ENCODE results near the gene KIFC3. TPM values are rescaled to one million over a fixed set of nuclear protein-coding genes. Genes with fewer than 3 reads are reported as not detected.

KIFC3 gene
- total and polyA plus RNA-seq, 11 donors: 46.1 to 105 (median 65.6) TPM

GRCh38 chr16:57727610-57728009 is 74.7 kb downstream of the KIFC3 start:
- intact Hi-C loops (cut with DNase I): no loop called here
- Histone ChIP-seq H3K36me3 (no peaks in the 10 kb centered on the region), H3K4me3 (no peak overlapping the region), H3K27ac (no peak overlapping the region), H3K4me1 (no peaks in the 10 kb centered on the region), H3K27me3 (no peaks in the 10 kb centered on the region), H3K9me3 (peaks cover 0 to 4% (median 0%) of the 10 kb centered on the region in 12 donors)
- no peak for ATAC-seq
- TF ChIP-seq CTCF (IDR thresholded peaks at IDR 0.05) (no peak), POLR2A (IDR thresholded peaks at IDR 0.05) (no peak)
- DNase-seq: no peak
- 59 to 74% (median 64%) methylated on average over 3 to 4 of the region's 4 CpGs for WGBS, 4 donors

GRCh38 chr16:57726433-57726947 is 75.8 kb downstream of the KIFC3 start:
- ATAC-seq: no peak
- H3K27me3 ChIP-seq: no peaks in the 10 kb centered on the region
- H3K4me1 ChIP-seq: no peaks in the 10 kb centered on the region
- no peaks in the 10 kb centered on the region for H3K36me3 ChIP-seq
- intact Hi-C loops (cut with DNase I): no loop called here
- 77 to 81% (median 80%) methylated on average over 7 of the region's 7 CpGs for WGBS, 4 donors
- no peak for DNase-seq
- H3K4me3 ChIP-seq: no peak overlapping the region
- TF ChIP-seq CTCF (IDR thresholded peaks at IDR 0.05) (no peak), POLR2A (IDR thresholded peaks at IDR 0.05) (no peak)
- H3K9me3 ChIP-seq: no peaks in the 10 kb centered on the region
- no peak overlapping the region for H3K27ac ChIP-seq

- no peaks in the 10 kb centered on the region for H3K9me3 ChIP-seq
- H3K4me1 ChIP-seq: no peaks in the 10 kb centered on the region
- no peaks in the 10 kb centered on the region for H3K27me3 ChIP-seq
- no peak for TF ChIP-seq CTCF (IDR thresholded peaks at IDR 0.05)
- TF ChIP-seq POLR2A (IDR thresholded peaks at IDR 0.05): no peak
- no peak for ATAC-seq
- WGBS, 4 donors: 88 to 92% (median 90%) methylated on average over 8 to 30 of the region's 30 CpGs
- H3K36me3 ChIP-seq: no peaks in the 10 kb centered on the region
- H3K4me3 ChIP-seq: no peak overlapping the region
- H3K27ac ChIP-seq: no peak overlapping the region
- intact Hi-C loops (cut with DNase I): no loop called here
- no peak for DNase-seq
Measured at GRCh38 chr16:57725976-57726375, 76.3 kb downstream of the KIFC3 start.

GRCh38 chr16:57725554-57725953 is 76.7 kb downstream of the KIFC3 start:
- ATAC-seq (no peak), DNase-seq (no peak)
- Histone ChIP-seq H3K4me3 (no peak overlapping the region), H3K4me1 (no peaks in the 10 kb centered on the region), H3K36me3 (no peaks in the 10 kb centered on the region), H3K27ac (no peak overlapping the region), H3K9me3 (no peaks in the 10 kb centered on the region), H3K27me3 (no peaks in the 10 kb centered on the region)
- no peak for TF ChIP-seq CTCF (IDR thresholded peaks at IDR 0.05)
- intact Hi-C loops (cut with DNase I): no loop called here
- 66 to 81% (median 78%) methylated on average over 5 of the region's 5 CpGs for WGBS, 4 donors

All from heart left ventricle (tissue), 16 donors.